GM12801 (cell line): Measurements from ENCODE around the gene ANO8.

Source experiments
- CTCF ChIP-seq: IDR thresholded peaks from one replicate; pipeline ENCODE4 v1.5.1; 2011; ENCODE audit warnings: control low read depth; ENCODE audit not compliant: insufficient read length; ENCODE audit errors: extremely low read depth

The ANO8 gene

GRCh38 chr19:17334414-17335409 lies at the start of gene ANO8:
ANO8 (minus strand) TSS chr19:17334855; CDS start chr19:17334670, 185 bp downstream.
- TF ChIP-seq CTCF = no peak

GRCh38 chr19:17380426-17381138 lies 45.9 kb upstream of the ANO8 start:
- no peak for TF ChIP-seq CTCF

- TF ChIP-seq CTCF = no peak
These were observed 44.6 kb upstream of the ANO8 start for GRCh38 chr19:17379221-17379631.

GRCh38 chr19:17378271-17378670 lies 43.6 kb upstream of the ANO8 start:
- TF ChIP-seq CTCF = no peak

- TF ChIP-seq CTCF = no peak
These were observed 42.4 kb upstream of the ANO8 start, which contains the start of gene PLVAP for GRCh38 chr19:17376935-17377600. PLVAP (minus strand) TSS chr19:17377342; CDS start chr19:17377288, 54 bp downstream.

- no peak for TF ChIP-seq CTCF
These were observed 35.5 kb upstream of the ANO8 start for GRCh38 chr19:17370026-17370587.
